HepG2 (cell line): ENCODE results near the gene TLE1. TPM values are rescaled to one million over a fixed set of nuclear protein-coding genes. Genes with fewer than 3 reads are reported as not detected.

Source experiments
- ARNT2 ChIP-seq: sonication (generic); formaldehyde crosslinking; IDR thresholded peaks from 2 replicates; pipeline ENCODE4 v1.8.0; 2022; ENCODE audit warnings: mild to moderate bottlenecking, low read depth, missing genetic modification reagents, moderate library complexity
- CBX2 ChIP-seq, 2 experiments: fragments of 200-600 bp in 1 of 2; sonication (generic); formaldehyde crosslinking in 1 of 2; IDR thresholded peaks; 2 replicates each; pipeline versions ENCODE4 v1.7.0 to v1.8.1; 2018 to 2022; ENCODE audit warnings: low read depth in 2 of 2, low read length in 1 of 2, mild to moderate bottlenecking in 1 of 2, missing genetic modification reagents in 1 of 2
- MNT ChIP-seq: fragments of 450-650 bp; IDR thresholded peaks from 2 replicates; pipeline ENCODE4 v1.6.1; 2016
- MTERF4 ChIP-seq: sonication (generic); formaldehyde crosslinking; IDR thresholded peaks from 2 replicates; pipeline ENCODE4 v1.8.0; 2023; ENCODE audit warnings: mild to moderate bottlenecking, missing genetic modification reagents
- PITX1 ChIP-seq: sonication (generic); formaldehyde crosslinking; IDR thresholded peaks from 2 replicates; pipeline ENCODE4 v1.5.1; 2020; ENCODE audit warnings: mild to moderate bottlenecking, missing genetic modification reagents
- RARA ChIP-seq: IDR thresholded peaks from 2 replicates; pipeline ENCODE4 v1.6.1; 2016; ENCODE audit warnings: missing genetic modification reagents, missing compliant biosample characterization
- SATB2 ChIP-seq: sonication (generic); formaldehyde crosslinking; IDR thresholded peaks from 2 replicates; pipeline ENCODE4 v1.5.0; 2020; ENCODE audit warnings: missing genetic modification reagents
- SIN3B ChIP-seq: fragments of 150-350 bp; IDR thresholded peaks from 2 replicates; pipeline ENCODE4 v1.6.1; 2014; ENCODE audit warnings: low read length
- SKI ChIP-seq: fragments of 450-650 bp; IDR thresholded peaks from one replicate; pipeline ENCODE4 v1.6.1; 2018; ENCODE audit warnings: mild to moderate bottlenecking; ENCODE audit not compliant: partially characterized antibody
- XBP1 ChIP-seq: sonication (generic); formaldehyde crosslinking; IDR thresholded peaks from 2 replicates; pipeline ENCODE4 v1.5.0; 2020; ENCODE audit warnings: missing genetic modification reagents
- ZBTB46 ChIP-seq: sonication (generic); formaldehyde crosslinking; IDR thresholded peaks from 2 replicates; pipeline ENCODE4 v1.4.0; 2020; ENCODE audit warnings: mild to moderate bottlenecking, missing genetic modification reagents, borderline replicate concordance
- ZNF180 ChIP-seq: sonication (generic); formaldehyde crosslinking; IDR thresholded peaks from 2 replicates; pipeline ENCODE4 v1.4.0; 2020; ENCODE audit warnings: low read depth, missing genetic modification reagents, borderline replicate concordance
- ZNF205 ChIP-seq: IDR thresholded peaks from 2 replicates; pipeline ENCODE4 v1.6.1; 2018; ENCODE audit warnings: missing biosample characterization, missing genetic modification reagents
- ZNF335 ChIP-seq: sonication (generic); formaldehyde crosslinking; IDR thresholded peaks from 2 replicates; pipeline ENCODE4 v1.4.0; 2020; ENCODE audit warnings: missing genetic modification reagents
- ZNF776 ChIP-seq: sonication (generic); formaldehyde crosslinking; IDR thresholded peaks from 2 replicates; pipeline ENCODE4 v1.4.0; 2020; ENCODE audit warnings: mild to moderate bottlenecking, missing genetic modification reagents
- polyA plus RNA-seq, 8 experiments: library from polyadenylated mRNA; depleted of rRNA in 3 of 8; stranded (reverse) in 7 of 8; unstranded in 1 of 8; fragments of >200 nt; fragmentation: Illumina TruSeq in 4 of 8; extraction: Trizol in 4 of 8; gene quantifications; 2 replicates each; pipeline versions ENCODE4 v1.2.1 to v1.2.3, GENCODE V29; 2011 to 2016; ENCODE audit warnings: low read depth in 4 of 8, missing spikeins in 1 of 8, mixed read lengths in 1 of 8; ENCODE audit not compliant: insufficient read depth in 1 of 8
- total RNA-seq, 5 experiments: library from RNA; depleted of rRNA; stranded (reverse); fragments of >200 nt; fragmentation: Illumina TruSeq; extraction: Trizol; gene quantifications; 2 replicates each; pipeline ENCODE4 v1.2.3, GENCODE V29; 2016; ENCODE audit warnings: low read depth in 1 of 5
- TF ChIP-seq, protein P1 (sequence below): IDR thresholded peaks from 2 replicates; pipeline ENCODE4 v1.6.1; 2016; ENCODE audit warnings: missing compliant biosample characterization, missing genetic modification reagents, borderline replicate concordance
- TF ChIP-seq, protein P2 (sequence below): sonication (generic); formaldehyde crosslinking; IDR thresholded peaks from 2 replicates; pipeline ENCODE4 v1.4.0; 2020; ENCODE audit warnings: missing genetic modification reagents, borderline replicate concordance
- TF ChIP-seq, protein P3 (sequence below): sonication (generic); formaldehyde crosslinking; IDR thresholded peaks from 2 replicates; pipeline ENCODE4 v1.4.0; 2020; ENCODE audit warnings: low read depth, missing genetic modification reagents

The TLE1 gene
- total and polyA plus RNA-seq, 2 of the 13 experiments (the other 11 are each of a cell fraction or from before 2014, with no cell fraction given) = 35.9 to 109 TPM

DNA sequence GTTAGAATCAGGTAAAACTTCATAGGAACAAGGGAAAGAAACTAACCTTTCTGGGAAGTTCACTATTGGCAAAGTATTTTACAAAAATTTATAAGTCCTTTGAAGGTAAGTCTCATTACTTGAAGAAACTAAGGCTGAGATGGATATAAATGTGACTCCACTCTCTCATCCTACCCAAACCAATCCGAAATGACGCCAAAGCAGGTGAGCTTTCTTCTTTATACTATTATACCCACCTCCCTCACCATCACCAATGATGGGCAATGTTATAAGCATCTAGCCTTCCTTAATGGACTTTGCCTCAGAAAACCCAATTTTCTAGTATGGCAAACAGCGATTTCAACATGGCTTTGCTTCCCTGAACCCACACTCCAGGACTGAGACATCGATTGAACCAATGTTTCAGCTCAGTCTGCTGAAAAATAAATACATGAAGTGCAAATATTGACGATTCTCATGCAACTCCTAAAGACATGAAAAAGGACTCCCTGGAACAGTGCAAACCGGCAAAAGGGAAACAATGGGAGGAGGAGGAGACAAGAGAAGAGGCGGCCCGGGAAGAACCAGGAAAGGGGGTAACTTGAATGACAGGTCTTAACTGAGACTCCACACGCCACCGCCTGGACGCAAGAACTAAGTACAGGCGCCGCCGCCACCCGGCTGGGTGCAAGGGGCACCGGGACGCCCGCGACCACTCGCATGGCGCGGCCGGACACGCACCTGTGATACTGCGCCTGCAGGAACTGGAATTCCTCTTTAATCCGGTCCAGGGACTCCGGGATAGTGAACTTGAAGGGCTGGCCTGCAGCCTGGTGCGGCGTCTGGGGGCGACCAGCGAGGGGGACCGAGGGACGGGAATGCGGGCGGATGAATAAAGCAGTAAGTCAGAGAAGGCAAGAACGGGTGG is 2.5 kb downstream of the TLE1 start (continued):
- TF ChIP-seq, protein P1, sequence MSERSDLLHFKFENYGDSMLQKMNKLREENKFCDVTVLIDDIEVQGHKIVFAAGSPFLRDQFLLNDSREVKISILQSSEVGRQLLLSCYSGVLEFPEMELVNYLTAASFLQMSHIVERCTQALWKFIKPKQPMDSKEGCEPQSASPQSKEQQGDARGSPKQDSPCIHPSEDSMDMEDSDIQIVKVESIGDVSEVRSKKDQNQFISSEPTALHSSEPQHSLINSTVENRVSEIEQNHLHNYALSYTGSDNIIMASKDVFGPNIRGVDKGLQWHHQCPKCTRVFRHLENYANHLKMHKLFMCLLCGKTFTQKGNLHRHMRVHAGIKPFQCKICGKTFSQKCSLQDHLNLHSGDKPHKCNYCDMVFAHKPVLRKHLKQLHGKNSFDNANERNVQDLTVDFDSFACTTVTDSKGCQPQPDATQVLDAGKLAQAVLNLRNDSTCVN (CRISPR knock-in tag) = no peak
- TF ChIP-seq MTERF4 (no peak), ZNF776 (CRISPR knock-in tag) (no peak), RARA (CRISPR knock-in tag) (peak; percentile 98), ZBTB46 (no peak), XBP1 (CRISPR knock-in tag) (no peak), SATB2 (CRISPR knock-in tag) (no peak), CBX2 (IDR thresholded peaks at IDR 0.05; ENCODE audit: low read depth, low read length) (no peak), CBX2 (CRISPR knock-in tag; IDR thresholded peaks at IDR 0.05; ENCODE audit: low read depth) (no peak), PITX1 (peak; percentile 95), ARNT2 (CRISPR knock-in tag) (no peak), ZNF205 (CRISPR knock-in tag) (peak; percentile 69), MNT (peak; percentile 66), ZNF180 (CRISPR knock-in tag) (no peak), SKI (peak; percentile 99), ZNF335 (no peak), SIN3B (no peak)
- TF ChIP-seq, protein P2, sequence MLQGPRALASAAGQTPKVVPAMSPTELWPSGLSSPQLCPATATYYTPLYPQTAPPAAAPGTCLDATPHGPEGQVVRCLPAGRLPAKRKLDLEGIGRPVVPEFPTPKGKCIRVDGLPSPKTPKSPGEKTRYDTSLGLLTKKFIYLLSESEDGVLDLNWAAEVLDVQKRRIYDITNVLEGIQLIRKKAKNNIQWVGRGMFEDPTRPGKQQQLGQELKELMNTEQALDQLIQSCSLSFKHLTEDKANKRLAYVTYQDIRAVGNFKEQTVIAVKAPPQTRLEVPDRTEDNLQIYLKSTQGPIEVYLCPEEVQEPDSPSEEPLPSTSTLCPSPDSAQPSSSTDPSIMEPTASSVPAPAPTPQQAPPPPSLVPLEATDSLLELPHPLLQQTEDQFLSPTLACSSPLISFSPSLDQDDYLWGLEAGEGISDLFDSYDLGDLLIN (CRISPR knock-in tag) = no peak
- TF ChIP-seq, protein P3, sequence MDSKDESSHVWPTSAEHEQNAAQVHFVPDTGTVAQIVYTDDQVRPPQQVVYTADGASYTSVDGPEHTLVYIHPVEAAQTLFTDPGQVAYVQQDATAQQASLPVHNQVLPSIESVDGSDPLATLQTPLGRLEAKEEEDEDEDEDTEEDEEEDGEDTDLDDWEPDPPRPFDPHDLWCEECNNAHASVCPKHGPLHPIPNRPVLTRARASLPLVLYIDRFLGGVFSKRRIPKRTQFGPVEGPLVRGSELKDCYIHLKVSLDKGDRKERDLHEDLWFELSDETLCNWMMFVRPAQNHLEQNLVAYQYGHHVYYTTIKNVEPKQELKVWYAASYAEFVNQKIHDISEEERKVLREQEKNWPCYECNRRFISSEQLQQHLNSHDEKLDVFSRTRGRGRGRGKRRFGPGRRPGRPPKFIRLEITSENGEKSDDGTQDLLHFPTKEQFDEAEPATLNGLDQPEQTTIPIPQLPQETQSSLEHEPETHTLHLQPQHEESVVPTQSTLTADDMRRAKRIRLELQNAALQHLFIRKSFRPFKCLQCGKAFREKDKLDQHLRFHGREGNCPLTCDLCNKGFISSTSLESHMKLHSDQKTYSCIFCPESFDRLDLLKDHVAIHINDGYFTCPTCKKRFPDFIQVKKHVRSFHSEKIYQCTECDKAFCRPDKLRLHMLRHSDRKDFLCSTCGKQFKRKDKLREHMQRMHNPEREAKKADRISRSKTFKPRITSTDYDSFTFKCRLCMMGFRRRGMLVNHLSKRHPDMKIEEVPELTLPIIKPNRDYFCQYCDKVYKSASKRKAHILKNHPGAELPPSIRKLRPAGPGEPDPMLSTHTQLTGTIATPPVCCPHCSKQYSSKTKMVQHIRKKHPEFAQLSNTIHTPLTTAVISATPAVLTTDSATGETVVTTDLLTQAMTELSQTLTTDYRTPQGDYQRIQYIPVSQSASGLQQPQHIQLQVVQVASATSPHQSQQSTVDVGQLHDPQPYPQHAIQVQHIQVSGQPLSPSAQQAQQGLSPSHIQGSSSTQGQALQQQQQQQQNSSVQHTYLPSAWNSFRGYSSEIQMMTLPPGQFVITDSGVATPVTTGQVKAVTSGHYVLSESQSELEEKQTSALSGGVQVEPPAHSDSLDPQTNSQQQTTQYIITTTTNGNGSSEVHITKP (CRISPR knock-in tag) = peak; percentile 86
